Cardiac septum (tissue), 1 donor: ENCODE data around the gene COMT. TPM values are rescaled to one million over a fixed set of nuclear protein-coding genes. Genes with fewer than 3 reads are reported as not detected.

Experiments
- DNase-seq: peaks from one replicate; pipeline ENCODE4 v3.0.0-alpha.2; 2020; ENCODE audit warnings: low spot score
- intact Hi-C: fragments of 100-400 bp; cut with DNase I; formaldehyde crosslinking; loops from one replicate; pipeline ENCODE4 v1.14.0; 2022
- total RNA-seq: library from RNA; stranded (reverse); fragmentation: NEBNext Ultra II Directional; extraction: Animal tissue kit (Norgen Biotek cat#: 25700); gene quantifications from one replicate; pipeline ENCODE4 v1.2.1, GENCODE V29; 2021
- donor health status: DM: no; HTN: no; CAD: no.

Gene COMT
- total RNA-seq, 1 donor from 2014 or later: 97.1 TPM

GRCh38 chr22:19974935-19975706 is 33.5 kb downstream of the COMT start:
- DNase-seq: no peak
- intact Hi-C loops: no loop called here

- no peak for DNase-seq
- intact Hi-C loops: no loop called here
Measured at GRCh38 chr22:19975707-19976035, 34.1 kb downstream of the COMT start.

GRCh38 chr22:19976671-19977070 is 35.1 kb downstream of the COMT start:
- no peak for DNase-seq
- intact Hi-C loops: no loop called here

- no peak for DNase-seq
- intact Hi-C loops: no loop called here
Measured at GRCh38 chr22:19977296-19978243, 36.0 kb downstream of the COMT start.

GRCh38 chr22:19978748-19979147 is 37.2 kb downstream of the COMT start:
- intact Hi-C loops: no loop called here
- no peak for DNase-seq

GRCh38 chr22:19979712-19980493 is 38.3 kb downstream of the COMT start:
- DNase-seq: no peak
- intact Hi-C loops: no loop called here

GRCh38 chr22:19980766-19981165 is 39.2 kb downstream of the COMT start:
- DNase-seq: no peak
- intact Hi-C loops: no loop called here

- no peak for DNase-seq
- intact Hi-C loops: no loop called here
Measured at GRCh38 chr22:19981171-19981960, 39.8 kb downstream of the COMT start.

- DNase-seq: no peak
Measured at GRCh38 chr22:19981961-19982920, 40.7 kb downstream of the COMT start.

GRCh38 chr22:19982991-19983578 is 41.5 kb downstream of the COMT start:
- DNase-seq: no peak
- intact Hi-C loops: no loop called here

More at GRCh38 chr22:19981961-19982920, 40.7 kb downstream of the COMT start:
- intact Hi-C loops: no loop called here

- DNase-seq: no peak
- intact Hi-C loops: no loop called here
Measured at GRCh38 chr22:19983741-19984140, 42.2 kb downstream of the COMT start.

GRCh38 chr22:19984201-19984753 is 42.7 kb downstream of the COMT start:
- intact Hi-C loops: no loop called here
- DNase-seq: peak; percentile 86

GRCh38 chr22:19984851-19985811 is 43.6 kb downstream of the COMT start:
- DNase-seq: no peak
- intact Hi-C loops: no loop called here

- DNase-seq: no peak
- intact Hi-C loops: loop anchor here (1.0 kb wide), 1 partner anchor 35 kb away; the partner anchor contains the start of gene TANGO2
Measured at GRCh38 chr22:19986011-19986409, 44.4 kb downstream of the COMT start.

- DNase-seq: peak; percentile 90
- intact Hi-C loops: loop anchor here (1.0 kb wide), 1 partner anchor 35 kb away; the partner anchor contains the start of gene TANGO2
Measured at GRCh38 chr22:19986410-19987341, 45.1 kb downstream of the COMT start.
